ENCODE data around the gene MAML3. TPM values are rescaled to one million over a fixed set of nuclear protein-coding genes. Genes with fewer than 3 reads are reported as not detected.

The MAML3 gene
- total and polyA plus RNA-seq, 10 donors: 0.63 to 18.4 (median 12.7) TPM

- WGBS, 5 donors: 6 to 14% (median 13%) methylated on average over 4 of the region's 4 CpGs
- TF ChIP-seq CTCF (IDR thresholded peaks at IDR 0.05 in 8 of 11, conservative IDR thresholded peaks at IDR 0.05 in 3 of 11) (no peak), POLR2A (IDR thresholded peaks at IDR 0.05) (no peak), POLR2AphosphoS5 (IDR thresholded peaks at IDR 0.05) (no peak)
- Histone ChIP-seq H3K9me3 (no peaks in the 10 kb centered on the region), H3K4me1 (peaks cover 9 to 64% (median 38%) of the 10 kb centered on the region in 6 donors), H3K27me3 (replicated peaks in 1 of 7) (peaks cover 0 to 11% (median 0%) of the 10 kb centered on the region in 7 donors), H3K27ac (peak overlapping the region; percentile 6 to 80 (median 66)), H3K36me3 (no peaks in the 10 kb centered on the region), H3K4me3 (peak overlapping the region in 7 of 8 donors; percentile 13 to 62 (median 29))
- no peak for DNase-seq
- intact Hi-C loops (cut with DNase I; ENCODE audit: low total_unique reads): no loop called here
Measured at GRCh38 chr4:140048419-140048995, 105.5 kb downstream of the MAML3 start.

- TF ChIP-seq POLR2AphosphoS5 (IDR thresholded peaks at IDR 0.05) (no peak), POLR2A (IDR thresholded peaks at IDR 0.05) (no peak), CTCF (IDR thresholded peaks at IDR 0.05 in 8 of 11, conservative IDR thresholded peaks at IDR 0.05 in 3 of 11) (no peak)
- peaks cover 9 to 61% (median 35%) of the 10 kb centered on the region in 6 donors for H3K4me1 ChIP-seq
- H3K36me3 ChIP-seq: no peaks in the 10 kb centered on the region
- H3K27ac ChIP-seq: peak overlapping the region in 4 of 8 donors; percentile 26 to 80 (median 62)
- no peak overlapping the region for H3K4me3 ChIP-seq
- intact Hi-C loops (cut with DNase I; ENCODE audit: low total_unique reads): no loop called here
- DNase-seq: no peak
- 47 to 61% (median 55%) methylated on average over 5 of the region's 5 CpGs for WGBS, 5 donors
- no peaks in the 10 kb centered on the region for H3K9me3 ChIP-seq
- H3K27me3 ChIP-seq (replicated peaks in 1 of 7): peaks cover 0 to 11% (median 0%) of the 10 kb centered on the region in 7 donors
Measured at GRCh38 chr4:140047786-140048185, 106.2 kb downstream of the MAML3 start.

GRCh38 chr4:140047017-140047640 lies 106.9 kb downstream of the MAML3 start:
- no peak for DNase-seq
- Histone ChIP-seq H3K9me3 (no peaks in the 10 kb centered on the region), H3K27me3 (replicated peaks in 1 of 7) (peaks cover 0 to 11% (median 0%) of the 10 kb centered on the region in 7 donors), H3K27ac (peak overlapping the region in 4 of 8 donors; percentile 3 to 40 (median 24)), H3K36me3 (no peaks in the 10 kb centered on the region), H3K4me1 (peaks cover 9 to 64% (median 35%) of the 10 kb centered on the region in 6 donors), H3K4me3 (no peak overlapping the region)
- 86 to 95% (median 87%) methylated on average over 17 of the region's 17 CpGs for WGBS, 5 donors
- intact Hi-C loops (cut with DNase I; ENCODE audit: low total_unique reads): no loop called here
- TF ChIP-seq POLR2AphosphoS5 (IDR thresholded peaks at IDR 0.05) (no peak), POLR2A (IDR thresholded peaks at IDR 0.05) (no peak), CTCF (IDR thresholded peaks at IDR 0.05 in 8 of 11, conservative IDR thresholded peaks at IDR 0.05 in 3 of 11) (no peak)

GRCh38 chr4:140046543-140046942 lies 107.4 kb downstream of the MAML3 start:
- no peaks in the 10 kb centered on the region for H3K9me3 ChIP-seq
- peaks cover 9 to 61% (median 35%) of the 10 kb centered on the region in 6 donors for H3K4me1 ChIP-seq
- TF ChIP-seq POLR2AphosphoS5 (IDR thresholded peaks at IDR 0.05): no peak
- no peak for TF ChIP-seq CTCF (IDR thresholded peaks at IDR 0.05 in 8 of 11, conservative IDR thresholded peaks at IDR 0.05 in 3 of 11)
- TF ChIP-seq POLR2A (IDR thresholded peaks at IDR 0.05): no peak
- H3K36me3 ChIP-seq: no peaks in the 10 kb centered on the region
- 45 to 68% (median 57%) methylated on average over 6 of the region's 6 CpGs for WGBS, 5 donors
- H3K27me3 ChIP-seq (replicated peaks in 1 of 7): peaks cover 0 to 7% (median 0%) of the 10 kb centered on the region in 7 donors
- no peak for DNase-seq
- intact Hi-C loops (cut with DNase I; ENCODE audit: low total_unique reads): no loop called here
- H3K4me3 ChIP-seq: no peak overlapping the region
- H3K27ac ChIP-seq: peak overlapping the region in 5 of 8 donors; percentile 3 to 40 (median 21)

All from spleen (tissue), 11 donors.